Neural cell (in vitro differentiated cells): ENCODE results near the gene ASTL. TPM values are rescaled to one million over a fixed set of nuclear protein-coding genes. Genes with fewer than 3 reads are reported as not detected.

Experiments used
- H2AFZ ChIP-seq: fragments of 200-600, 300-800 bp; sonication (generic), shearing (Covaris generic); 2 replicates; pipeline ENCODE4 v1.6.0; 2014; ENCODE audit warnings: low read depth, mild to moderate bottlenecking, antibody characterized with exemption, low read length, moderate library complexity
- H3F3A ChIP-seq: fragments of 200-600 bp; shearing (Covaris generic); 2 replicates; pipeline ENCODE4 v1.6.1; 2016; ENCODE audit warnings: mild to moderate bottlenecking, moderate library complexity, mixed read lengths, antibody characterized with exemption, low read length; ENCODE audit not compliant: insufficient read depth, poor library complexity, severe bottlenecking
- H3K27ac ChIP-seq: fragments of 200-600, 300-800 bp; sonication (generic), shearing (Covaris generic); 2 replicates; pipeline ENCODE4 v1.5.1; 2014; ENCODE audit warnings: mild to moderate bottlenecking, low read length, moderate library complexity
- H3K27me3 ChIP-seq: fragments of 300-800, 200-600 bp; sonication (generic), shearing (Covaris generic); 2 replicates; pipeline ENCODE4 v1.6.0; 2014; ENCODE audit warnings: mild to moderate bottlenecking, low read depth, low read length, moderate library complexity; ENCODE audit not compliant: insufficient read depth
- H3K36me3 ChIP-seq: fragments of 300-800, 200-600 bp; sonication (generic), shearing (Covaris generic); 2 replicates; pipeline ENCODE4 v1.5.1; 2014; ENCODE audit warnings: mild to moderate bottlenecking, antibody characterized with exemption, low read length, moderate library complexity; ENCODE audit not compliant: insufficient read depth
- H3K4me2 ChIP-seq: fragments of 300-800, 200-600 bp; sonication (generic), shearing (Covaris generic); 2 replicates; pipeline ENCODE4 v1.6.0; 2014; ENCODE audit warnings: mild to moderate bottlenecking, low read length
- H3K4me3 ChIP-seq: fragments of 300-800, 200-600 bp; sonication (generic), shearing (Covaris generic); 2 replicates; pipeline ENCODE4 v1.5.1; 2014; ENCODE audit warnings: mild to moderate bottlenecking, low read length, moderate library complexity
- H3K79me2 ChIP-seq: fragments of 200-600 bp; shearing (Covaris generic); replicated peaks from 2 replicates; pipeline ENCODE4 v1.6.0; 2014; ENCODE audit warnings: mild to moderate bottlenecking, low read length, moderate library complexity; ENCODE audit not compliant: insufficient read depth
- H3K9ac ChIP-seq: fragments of 300-800, 200-600 bp; sonication (generic), shearing (Covaris generic); 2 replicates; pipeline ENCODE4 v1.6.1; 2016; ENCODE audit warnings: mild to moderate bottlenecking, low read length, mixed read lengths
- H3K9me2 ChIP-seq: fragments of 200-600 bp; shearing (Covaris generic); 2 replicates; pipeline ENCODE4 v1.6.1; 2016; ENCODE audit warnings: mild to moderate bottlenecking, low read length, mixed read lengths; ENCODE audit not compliant: insufficient read depth
- H3K9me3 ChIP-seq: fragments of 200-600, 300-800 bp; sonication (generic), shearing (Covaris generic); 2 replicates; pipeline ENCODE4 v1.6.1; 2016; ENCODE audit warnings: mild to moderate bottlenecking, mixed run types, low read length, moderate library complexity, mixed read lengths
- H4K20me1 ChIP-seq: fragments of 200-600 bp; shearing (Covaris generic); 2 replicates; pipeline ENCODE4 v1.6.1; 2016; ENCODE audit warnings: mild to moderate bottlenecking, mixed run types; ENCODE audit not compliant: insufficient read depth
- CTCF ChIP-seq: fragments of 450-650 bp; IDR thresholded peaks from 2 replicates; pipeline ENCODE4 v1.5.1; 2014; ENCODE audit warnings: antibody characterized with exemption, mild to moderate bottlenecking, moderate library complexity; ENCODE audit not compliant: poor library complexity, severe bottlenecking
- EP300 ChIP-seq: fragments of 450-650 bp; conservative IDR thresholded peaks from 2 replicates; pipeline ENCODE4 v1.6.1; 2014; ENCODE audit warnings: antibody characterized with exemption, mild to moderate bottlenecking, moderate library complexity; ENCODE audit not compliant: poor library complexity, severe bottlenecking
- EZH2 ChIP-seq: fragments of 200-600, 300-800 bp; shearing (Covaris generic), sonication (generic); IDR thresholded peaks from 2 replicates; pipeline ENCODE4 v1.6.1; 2014; ENCODE audit warnings: antibody characterized with exemption, low read length, borderline replicate concordance, mild to moderate bottlenecking; ENCODE audit not compliant: insufficient read depth, poor library complexity, severe bottlenecking
- MXI1 ChIP-seq: fragments of 450-650 bp; conservative IDR thresholded peaks from 2 replicates; pipeline ENCODE4 v1.6.1; 2014; ENCODE audit warnings: antibody characterized with exemption, mild to moderate bottlenecking; ENCODE audit not compliant: poor library complexity, severe bottlenecking
- POLR2AphosphoS5 ChIP-seq: IDR thresholded peaks from 2 replicates; pipeline ENCODE4 v1.6.1; 2012
- RAD21 ChIP-seq: fragments of 450-650 bp; conservative IDR thresholded peaks from 2 replicates; pipeline ENCODE4 v1.6.1; 2014; ENCODE audit warnings: antibody characterized with exemption, mild to moderate bottlenecking, moderate library complexity
- SMC3 ChIP-seq: fragments of 450-650 bp; conservative IDR thresholded peaks from 2 replicates; pipeline ENCODE4 v1.6.1; 2014; ENCODE audit warnings: antibody characterized with exemption, mild to moderate bottlenecking, moderate library complexity; ENCODE audit not compliant: poor library complexity
- TAF1 ChIP-seq: IDR thresholded peaks from 2 replicates; pipeline ENCODE4 v1.6.1; 2012; ENCODE audit warnings: low read depth
- polyA plus RNA-seq: library from polyadenylated mRNA; depleted of rRNA; stranded (reverse); fragments of >200 nt; gene quantifications from 2 replicates; pipeline ENCODE4 v1.2.3, GENCODE V29; 2014
- TF ChIP-seq, protein P1 (sequence below): IDR thresholded peaks from 2 replicates; pipeline ENCODE4 v1.6.1; 2012; ENCODE audit warnings: borderline replicate concordance

The ASTL gene
- polyA plus RNA-seq, 1 donor from 2014 or later = not detected

DNA sequence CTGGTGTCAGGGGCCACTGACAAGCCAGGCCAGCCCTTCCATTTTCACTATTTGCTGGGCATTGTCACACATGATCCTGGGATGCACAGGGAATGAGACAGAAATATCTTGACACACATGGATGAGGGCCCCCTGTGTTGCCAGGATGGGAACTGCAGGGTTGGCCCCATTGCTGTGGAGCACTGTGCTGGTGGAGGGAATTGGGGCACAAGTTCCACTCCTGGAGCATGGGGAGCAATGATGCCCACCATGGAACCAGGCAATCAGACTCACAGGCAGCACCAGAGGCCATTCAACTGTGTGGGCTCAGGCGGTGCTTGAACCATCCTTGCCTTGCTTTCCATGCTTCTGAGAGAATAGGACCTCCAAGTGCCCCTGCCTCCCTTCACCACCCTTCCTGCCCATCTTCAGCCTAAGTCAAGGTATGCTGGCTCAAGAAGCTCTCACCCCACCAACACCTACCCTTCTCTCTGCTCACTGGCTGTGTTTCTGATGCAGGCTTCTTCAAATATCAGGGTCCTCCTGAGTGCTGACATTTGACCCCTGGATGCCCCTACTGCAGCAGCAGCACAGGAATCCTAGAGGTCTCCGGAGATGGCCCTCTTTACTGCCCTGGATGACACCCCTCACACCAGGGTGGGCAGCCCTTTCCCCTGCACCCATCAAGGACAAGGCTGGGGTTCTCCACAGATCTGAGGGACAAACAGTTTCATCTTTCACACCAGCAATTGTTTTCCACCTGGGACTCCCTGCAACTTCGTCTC is 33.0 kb downstream of the ASTL start:
- H3F3A ChIP-seq = no peaks in the 10 kb centered on the region
- H3K9me3 ChIP-seq = no peaks in the 10 kb centered on the region
- no peaks in the 10 kb centered on the region for H3K27me3 ChIP-seq
- H3K79me2 ChIP-seq = no peaks in the 10 kb centered on the region
- H2AFZ ChIP-seq = no peak overlapping the region
- no peaks in the 10 kb centered on the region for H4K20me1 ChIP-seq
- H3K27ac ChIP-seq = no peak overlapping the region
- H3K9me2 ChIP-seq = no peaks in the 10 kb centered on the region
- H3K4me3 ChIP-seq = no peak overlapping the region
- no peak overlapping the region for H3K4me2 ChIP-seq
- TF ChIP-seq TAF1 (no peak), EP300 (no peak), POLR2AphosphoS5 (no peak), RAD21 (no peak), MXI1 (no peak), CTCF (no peak), SMC3 (no peak), EZH2 (no peak)
- TF ChIP-seq, protein P1, sequence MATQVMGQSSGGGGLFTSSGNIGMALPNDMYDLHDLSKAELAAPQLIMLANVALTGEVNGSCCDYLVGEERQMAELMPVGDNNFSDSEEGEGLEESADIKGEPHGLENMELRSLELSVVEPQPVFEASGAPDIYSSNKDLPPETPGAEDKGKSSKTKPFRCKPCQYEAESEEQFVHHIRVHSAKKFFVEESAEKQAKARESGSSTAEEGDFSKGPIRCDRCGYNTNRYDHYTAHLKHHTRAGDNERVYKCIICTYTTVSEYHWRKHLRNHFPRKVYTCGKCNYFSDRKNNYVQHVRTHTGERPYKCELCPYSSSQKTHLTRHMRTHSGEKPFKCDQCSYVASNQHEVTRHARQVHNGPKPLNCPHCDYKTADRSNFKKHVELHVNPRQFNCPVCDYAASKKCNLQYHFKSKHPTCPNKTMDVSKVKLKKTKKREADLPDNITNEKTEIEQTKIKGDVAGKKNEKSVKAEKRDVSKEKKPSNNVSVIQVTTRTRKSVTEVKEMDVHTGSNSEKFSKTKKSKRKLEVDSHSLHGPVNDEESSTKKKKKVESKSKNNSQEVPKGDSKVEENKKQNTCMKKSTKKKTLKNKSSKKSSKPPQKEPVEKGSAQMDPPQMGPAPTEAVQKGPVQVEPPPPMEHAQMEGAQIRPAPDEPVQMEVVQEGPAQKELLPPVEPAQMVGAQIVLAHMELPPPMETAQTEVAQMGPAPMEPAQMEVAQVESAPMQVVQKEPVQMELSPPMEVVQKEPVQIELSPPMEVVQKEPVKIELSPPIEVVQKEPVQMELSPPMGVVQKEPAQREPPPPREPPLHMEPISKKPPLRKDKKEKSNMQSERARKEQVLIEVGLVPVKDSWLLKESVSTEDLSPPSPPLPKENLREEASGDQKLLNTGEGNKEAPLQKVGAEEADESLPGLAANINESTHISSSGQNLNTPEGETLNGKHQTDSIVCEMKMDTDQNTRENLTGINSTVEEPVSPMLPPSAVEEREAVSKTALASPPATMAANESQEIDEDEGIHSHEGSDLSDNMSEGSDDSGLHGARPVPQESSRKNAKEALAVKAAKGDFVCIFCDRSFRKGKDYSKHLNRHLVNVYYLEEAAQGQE = no peak
- H3K9ac ChIP-seq = no peak overlapping the region
- H3K36me3 ChIP-seq = no peaks in the 10 kb centered on the region

DNA sequence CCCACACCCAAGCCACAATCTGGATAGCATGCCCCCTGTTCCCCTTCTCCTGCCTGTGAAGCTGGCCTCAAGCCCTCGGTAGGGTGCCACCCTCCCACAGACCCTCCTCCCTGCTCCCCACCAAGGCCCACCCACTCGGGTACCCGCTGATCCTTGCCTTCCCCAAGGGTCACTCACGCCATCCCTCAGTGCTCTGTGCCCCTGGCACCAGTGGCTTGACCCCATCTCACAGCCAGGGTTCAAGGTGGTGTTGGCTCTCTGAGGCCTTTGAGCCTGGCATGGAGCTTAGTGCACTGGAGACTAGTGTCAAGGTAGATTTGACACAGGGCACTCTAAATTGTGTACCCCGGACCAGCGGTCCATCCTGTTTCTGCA is 33.8 kb downstream of the ASTL start:
- Histone ChIP-seq H3K9me2 (no peaks in the 10 kb centered on the region), H3K79me2 (no peaks in the 10 kb centered on the region), H3K36me3 (no peaks in the 10 kb centered on the region), H3F3A (no peaks in the 10 kb centered on the region), H3K27ac (no peak overlapping the region), H3K9me3 (no peaks in the 10 kb centered on the region), H3K4me3 (no peak overlapping the region), H3K27me3 (no peaks in the 10 kb centered on the region), H3K9ac (no peak overlapping the region), H3K4me2 (no peak overlapping the region), H4K20me1 (no peaks in the 10 kb centered on the region), H2AFZ (no peak overlapping the region)
- TF ChIP-seq MXI1 (no peak), EP300 (no peak), RAD21 (no peak)
